Coronary artery (tissue), 2 donors: ENCODE results near the gene THAP3.

Source experiments
- DNase-seq: peaks from one replicate; pipeline ENCODE4 v3.0.0-alpha.2; 2017; ENCODE audit warnings: low spot score
- H3K27ac ChIP-seq, 2 donors: fragments of 200-600 bp; sonication (generic); one replicate each; pipeline ENCODE4 v1.5.1; 2016 to 2019
- H3K4me3 ChIP-seq: fragments of 200-600 bp; sonication (generic); 2 replicates; pipeline ENCODE4 v1.5.1; 2016; ENCODE audit warnings: mild to moderate bottlenecking, moderate library complexity
- CTCF ChIP-seq: fragments of 200-600 bp; sonication (generic); IDR thresholded peaks from one replicate; pipeline ENCODE4 v1.5.1; 2019; ENCODE audit warnings: antibody characterized with exemption

THAP3 gene

GRCh38 chr1:6591644-6592043 lies 33.0 kb upstream of the THAP3 start:
- H3K4me3 ChIP-seq, result no peak overlapping the region
- DNase-seq, result no peak
- peak overlapping the region; percentile 76 to 77 for H3K27ac ChIP-seq
- TF ChIP-seq CTCF, result no peak

- DNase-seq, result no peak
These were observed 32.2 kb upstream of the THAP3 start for GRCh38 chr1:6592441-6592840.

GRCh38 chr1:6592865-6593593 lies 31.6 kb upstream of the THAP3 start:
- H3K27ac ChIP-seq, result peak overlapping the region; percentile 76 to 77
- DNase-seq, result no peak
- no peak overlapping the region for H3K4me3 ChIP-seq
- TF ChIP-seq CTCF, result no peak

More at GRCh38 chr1:6592441-6592840, 32.2 kb upstream of the THAP3 start:
- peak overlapping the region; percentile 76 to 77 for H3K27ac ChIP-seq
- no peak for TF ChIP-seq CTCF
- H3K4me3 ChIP-seq, result no peak overlapping the region

- DNase-seq, result no peak
These were observed 30.9 kb upstream of the THAP3 start for GRCh38 chr1:6593810-6594209.

GRCh38 chr1:6594977-6595740 lies 29.5 kb upstream of the THAP3 start:
- Histone ChIP-seq H3K4me3 (no peak overlapping the region), H3K27ac (no peak overlapping the region)
- TF ChIP-seq CTCF, result no peak
- DNase-seq, result no peak

More at GRCh38 chr1:6593810-6594209, 30.9 kb upstream of the THAP3 start:
- H3K27ac ChIP-seq, result peak overlapping the region in 1 of 2 donors; percentile 33
- H3K4me3 ChIP-seq, result no peak overlapping the region
- no peak for TF ChIP-seq CTCF

GRCh38 chr1:6596351-6596750 lies 28.3 kb upstream of the THAP3 start:
- no peak for DNase-seq
- no peak for TF ChIP-seq CTCF

More at GRCh38 chr1:6596351-6596750, 28.3 kb upstream of the THAP3 start:
- H3K27ac ChIP-seq, result peak overlapping the region in 1 of 2 donors; percentile 54
- H3K4me3 ChIP-seq, result peak overlapping the region; percentile 52
